PC-9 (cell line): ENCODE results near the gene POLRMT. TPM values are rescaled to one million over a fixed set of nuclear protein-coding genes. Genes with fewer than 3 reads are reported as not detected.

Experiments
- BruUV-seq: library from RNA; stranded (reverse); fragments of 400-500 nt; replicated peaks from 2 replicates; lab custom pipeline; 2021; lab: Mats Ljungman, UMichigan
- CTCF ChIA-PET: fragments of 300-600 bp; sonication (Branson Sonifier 250); formaldehyde crosslinking; loops from one replicate; lab custom pipeline; 2022; ENCODE audit warnings: antibody characterized with exemption; lab: Charles Lee
- POLR2A ChIA-PET: fragments of 300-600 bp; sonication (Branson Sonifier 250); formaldehyde crosslinking; loops from one replicate; lab custom pipeline; 2022; ENCODE audit warnings: antibody characterized with exemption; ENCODE audit not compliant: unreplicated experiment; lab: Charles Lee
- DNase-seq, 2 experiments: peaks; one replicate each; pipeline versions ENCODE4 v3.0.0 to v3.0.0-alpha.2; 2015 to 2022; ENCODE audit warnings: mixed read lengths in 1 of 2
- H2AFZ ChIP-seq: fragments of 200-600 bp; sonication (generic); 2 replicates; pipeline ENCODE4 v1.8.1; 2017; ENCODE audit warnings: antibody characterized with exemption
- H3F3A ChIP-seq: fragments of 200-600 bp; sonication (generic); 2 replicates; pipeline ENCODE4 v1.8.1; 2017; ENCODE audit warnings: antibody characterized with exemption, mild to moderate bottlenecking, low read depth; ENCODE audit not compliant: insufficient read depth
- H3K27ac ChIP-seq: fragments of 200-600 bp; sonication (generic); 2 replicates; pipeline ENCODE4 v1.6.1; 2016; ENCODE audit warnings: mixed run types
- H3K27me3 ChIP-seq: fragments of 200-600 bp; sonication (generic); 2 replicates; pipeline ENCODE4 v1.6.1; 2016; ENCODE audit warnings: low read depth, mixed run types; ENCODE audit not compliant: insufficient read depth
- H3K36me3 ChIP-seq: fragments of 200-600 bp; sonication (generic); 2 replicates; pipeline ENCODE4 v1.6.1; 2016; ENCODE audit warnings: low read depth, mixed run types
- H3K4me1 ChIP-seq: fragments of 200-600 bp; sonication (generic); replicated peaks from 2 replicates; pipeline ENCODE4 v1.6.1; 2016; ENCODE audit warnings: mixed run types; ENCODE audit not compliant: insufficient read depth
- H3K4me2 ChIP-seq: fragments of 200-600 bp; sonication (generic); 2 replicates; pipeline ENCODE4 v1.6.1; 2017; ENCODE audit warnings: mixed run types
- H3K4me3 ChIP-seq: fragments of 200-600 bp; sonication (generic); 2 replicates; pipeline ENCODE4 v1.6.1; 2016; ENCODE audit warnings: mixed run types
- H3K79me2 ChIP-seq: fragments of 200-600 bp; sonication (generic); 2 replicates; pipeline ENCODE4 v1.6.1; 2017; ENCODE audit warnings: low read depth, mixed run types
- H3K9me2 ChIP-seq: fragments of 200-600 bp; sonication (generic); 2 replicates; pipeline ENCODE4 v1.8.1; 2017; ENCODE audit warnings: mild to moderate bottlenecking; ENCODE audit not compliant: insufficient read depth
- H3K9me3 ChIP-seq: fragments of 200-600 bp; sonication (generic); 2 replicates; pipeline ENCODE4 v1.8.1; 2016; ENCODE audit warnings: low read depth; ENCODE audit not compliant: insufficient read depth
- H4K20me1 ChIP-seq: fragments of 200-600 bp; sonication (generic); 2 replicates; pipeline ENCODE4 v1.8.1; 2017; ENCODE audit not compliant: insufficient read depth
- CTCF ChIP-seq: fragments of 200-600 bp; sonication (generic); conservative IDR thresholded peaks from 2 replicates; pipeline ENCODE4 v1.6.1; 2017; ENCODE audit warnings: mixed run types, antibody characterized with exemption, mild to moderate bottlenecking, moderate library complexity
- EZH2 ChIP-seq: fragments of 200-600 bp; sonication (generic); IDR thresholded peaks from 2 replicates; pipeline ENCODE4 v1.8.0; 2017; ENCODE audit warnings: antibody characterized with exemption, low read depth
- intact Hi-C: fragments of 100-400 bp; cut with micrococcal nuclease; formaldehyde crosslinking; loops from one replicate; pipeline ENCODE4 v1.10.0; 2022; ENCODE audit not compliant: unreplicated experiment
- total RNA-seq: library from RNA; stranded (reverse); gene quantifications from 2 replicates; pipeline ENCODE4 v1.2.3, GENCODE V29; 2021

POLRMT gene
- total RNA-seq, 1 experiment from 2014 or later: 46.4 TPM

DNA sequence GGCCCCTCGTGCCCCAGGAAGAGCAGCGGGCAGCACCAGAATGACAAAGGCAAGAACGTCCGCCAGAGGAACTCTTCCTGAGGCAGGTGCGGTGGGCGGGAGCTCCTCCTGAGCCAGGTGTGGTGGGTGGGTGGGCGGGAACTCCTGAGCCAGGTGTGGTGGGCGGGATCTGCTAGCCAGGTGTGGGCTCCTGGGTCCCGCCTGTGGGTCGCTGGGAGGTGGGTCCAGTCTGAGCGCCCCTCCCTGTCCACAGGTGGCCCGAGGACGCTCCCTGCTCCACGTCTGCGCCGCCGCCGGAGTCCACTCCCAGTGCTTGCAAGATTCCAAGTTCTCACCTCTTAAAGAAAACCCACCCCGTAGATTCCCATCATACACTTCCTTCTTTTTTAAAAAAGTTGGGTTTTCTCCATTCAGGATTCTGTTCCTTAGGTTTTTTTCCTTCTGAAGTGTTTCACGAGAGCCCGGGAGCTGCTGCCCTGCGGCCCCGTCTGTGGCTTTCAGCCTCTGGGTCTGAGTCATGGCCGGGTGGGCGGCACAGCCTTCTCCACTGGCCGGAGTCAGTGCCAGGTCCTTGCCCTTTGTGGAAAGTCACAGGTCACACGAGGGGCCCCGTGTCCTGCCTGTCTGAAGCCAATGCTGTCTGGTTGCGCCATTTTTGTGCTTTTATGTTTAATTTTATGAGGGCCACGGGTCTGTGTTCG, 50.7 kb downstream of the POLRMT start:
- Histone ChIP-seq H3K79me2 (peaks cover 28% of the 10 kb centered on the region), H4K20me1 (peaks cover 62% of the 10 kb centered on the region), H3F3A (peaks cover 38% of the 10 kb centered on the region; the same call in 1 of the 2 replicates), H3K27me3 (no peaks in the 10 kb centered on the region), H3K27ac (no peak overlapping the region), H3K9me3 (no peaks in the 10 kb centered on the region), H3K9me2 (no peaks in the 10 kb centered on the region), H3K4me1 (no peaks in the 10 kb centered on the region), H3K4me3 (no peak overlapping the region), H3K4me2 (no peak overlapping the region), H3K36me3 (no peaks in the 10 kb centered on the region; the same call in 1 of the 2 replicates), H2AFZ (no peak overlapping the region)
- CTCF ChIA-PET: interaction anchor here (0.5 kb wide), 1 partner anchor 371 kb away, joined by 4 read pairs; no protein-coding TSS in a partner anchor
- TF ChIP-seq EZH2 (no peak), CTCF (no peak)
- no TSS peak for BruUV-seq
- no peak for DNase-seq
- intact Hi-C loops: no loop called here
- POLR2A ChIA-PET: interaction anchor here (0.7 kb wide), 1 partner anchor 23 kb away, joined by 4 read pairs; no protein-coding TSS in a partner anchor

GRCh38 chr19:581399-582111, 51.8 kb downstream of the POLRMT start:
- no peak for DNase-seq
- TF ChIP-seq EZH2 (no peak), CTCF (no peak)
- Histone ChIP-seq H3K4me1 (peaks cover 10% of the 10 kb centered on the region), H3K9me2 (no peaks in the 10 kb centered on the region), H3K79me2 (peaks cover 39% of the 10 kb centered on the region), H3K27me3 (no peaks in the 10 kb centered on the region), H3K4me3 (no peak overlapping the region), H3K4me2 (no peak overlapping the region), H4K20me1 (peaks cover 73% of the 10 kb centered on the region), H3K36me3 (no peaks in the 10 kb centered on the region; the same call in 1 of the 2 replicates), H2AFZ (no peak overlapping the region), H3F3A (peaks cover 37% of the 10 kb centered on the region; the same call in 1 of the 2 replicates), H3K27ac (no peak overlapping the region), H3K9me3 (no peaks in the 10 kb centered on the region)
- intact Hi-C loops: no loop called here
- POLR2A ChIA-PET: no interaction called here
- CTCF ChIA-PET: no interaction called here
- BruUV-seq: no TSS peak

DNA sequence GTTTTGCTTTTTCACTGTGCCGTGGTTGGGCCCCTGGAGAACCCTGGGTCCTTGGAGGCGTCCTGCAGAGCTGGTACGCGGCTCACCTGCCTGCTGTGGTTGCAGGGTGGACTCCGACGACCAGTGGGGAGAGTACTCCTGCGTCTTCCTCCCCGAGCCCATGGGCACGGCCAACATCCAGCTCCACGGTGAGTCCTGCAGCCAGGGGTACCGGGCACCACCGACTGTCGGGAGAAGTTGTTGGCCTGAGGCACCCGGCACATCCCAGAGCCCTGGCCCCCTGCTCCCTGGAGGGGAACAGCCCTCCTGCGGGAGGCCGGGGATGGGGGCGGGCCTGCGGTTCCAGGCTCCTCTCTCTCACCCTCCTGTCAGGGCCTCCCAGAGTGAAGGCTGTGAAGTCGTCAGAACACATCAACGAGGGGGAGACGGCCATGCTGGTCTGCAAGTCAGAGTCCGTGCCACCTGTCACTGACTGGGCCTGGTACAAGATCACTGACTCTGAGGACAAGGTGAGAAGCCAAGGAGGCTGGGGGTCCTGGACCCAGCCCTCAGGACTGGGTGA, 53.0 kb downstream of the POLRMT start:
- H3F3A ChIP-seq: peaks cover 36% of the 10 kb centered on the region; the same call in 1 of the 2 replicates
- no peak overlapping the region for H3K4me2 ChIP-seq
- DNase-seq: no peak
- H3K4me3 ChIP-seq: no peak overlapping the region
- no TSS peak for BruUV-seq
- intact Hi-C loops: no loop called here
- H3K36me3 ChIP-seq: no peaks in the 10 kb centered on the region; the same call in 1 of the 2 replicates
- no peaks in the 10 kb centered on the region for H3K27me3 ChIP-seq
- CTCF ChIA-PET: no interaction called here
- H2AFZ ChIP-seq: no peak overlapping the region
- POLR2A ChIA-PET: no interaction called here
- H3K9me3 ChIP-seq: no peaks in the 10 kb centered on the region
- H3K79me2 ChIP-seq: peaks cover 50% of the 10 kb centered on the region
- H4K20me1 ChIP-seq: peaks cover 84% of the 10 kb centered on the region
- no peak for TF ChIP-seq EZH2
- no peak for TF ChIP-seq CTCF
- H3K4me1 ChIP-seq: peaks cover 19% of the 10 kb centered on the region
- no peak overlapping the region for H3K27ac ChIP-seq
- no peaks in the 10 kb centered on the region for H3K9me2 ChIP-seq
